ENCODE measurements around the gene LTB4R2.

GRCh38 chr14:24293525-24293924, 16.4 kb upstream of the LTB4R2 start:
- TF ChIP-seq CTCF (IDR thresholded peaks at IDR 0.05) = no peak
- TF ChIP-seq POLR2A (IDR thresholded peaks at IDR 0.05) = no peak

Measured in right lobe of liver (tissue), 4 donors.